GM06990 (cell line): Measurements from ENCODE around the gene MARK3.
A peak's percentile ranks its signal among the peaks of the same experiment; 100 is the strongest.

ENCODE experiments used
- DNase-seq: peaks from one replicate; pipeline ENCODE4 v3.0.0-alpha.2; 2011; ENCODE audit not compliant: insufficient read length; ENCODE audit errors: extremely low read depth
- H3K27me3 ChIP-seq: replicated peaks from 2 replicates; pipeline ENCODE4 v1.6.0; 2011; ENCODE audit warnings: low read length; ENCODE audit not compliant: control insufficient read depth, insufficient read depth
- H3K36me3 ChIP-seq: 2 replicates; pipeline ENCODE4 v1.5.1; 2011; ENCODE audit warnings: low read length; ENCODE audit not compliant: control insufficient read depth, insufficient read depth
- H3K4me3 ChIP-seq: replicated peaks from 2 replicates; pipeline ENCODE4 v1.5.1; 2011; ENCODE audit warnings: low read depth, mild to moderate bottlenecking, control low read depth, low read length
- CTCF ChIP-seq: IDR thresholded peaks from 2 replicates; pipeline ENCODE4 v1.5.1; 2011; ENCODE audit warnings: low read length, control low read depth, mild to moderate bottlenecking, inconsistent platforms; ENCODE audit not compliant: insufficient read depth, poor library complexity, severe bottlenecking

Gene MARK3

GRCh38 chr14:103393676-103394626, 8.7 kb downstream of the MARK3 start:
- Histone ChIP-seq H3K36me3 (no peaks in the 10 kb centered on the region), H3K4me3 (no peak overlapping the region), H3K27me3 (no peaks in the 10 kb centered on the region)
- peak; percentile 72 for TF ChIP-seq CTCF
- DNase-seq: peak; percentile 15

GRCh38 chr14:103395244-103395643, 10.0 kb downstream of the MARK3 start:
- peak; percentile 17 for DNase-seq
- no peak for TF ChIP-seq CTCF
- Histone ChIP-seq H3K36me3 (no peaks in the 10 kb centered on the region), H3K4me3 (no peak overlapping the region), H3K27me3 (no peaks in the 10 kb centered on the region)

- H3K36me3 ChIP-seq: no peaks in the 10 kb centered on the region
- no peaks in the 10 kb centered on the region for H3K27me3 ChIP-seq
- no peak for DNase-seq
- no peak for TF ChIP-seq CTCF
- H3K4me3 ChIP-seq: no peak overlapping the region
Measured at GRCh38 chr14:103396463-103396862, 11.2 kb downstream of the MARK3 start.

- H3K36me3 ChIP-seq: no peaks in the 10 kb centered on the region
- H3K27me3 ChIP-seq: no peaks in the 10 kb centered on the region
- TF ChIP-seq CTCF: no peak
- no peak for DNase-seq
- H3K4me3 ChIP-seq: no peak overlapping the region
Measured at GRCh38 chr14:103398427-103399195, 13.4 kb downstream of the MARK3 start.

- H3K36me3 ChIP-seq: no peaks in the 10 kb centered on the region
- DNase-seq: no peak
- H3K4me3 ChIP-seq: no peak overlapping the region
- no peaks in the 10 kb centered on the region for H3K27me3 ChIP-seq
- no peak for TF ChIP-seq CTCF
Measured at GRCh38 chr14:103400537-103400936, 15.3 kb downstream of the MARK3 start.
